Measurements from ENCODE around the gene CDT1.

CDT1 gene

GRCh38 chr16:88850531-88851199, 47.1 kb downstream of the CDT1 start:
- no peaks in the 10 kb centered on the region for H3K36me3 Mint-ChIP-seq (ENCODE audit: low read depth)
- no peaks in the 10 kb centered on the region for H3K27me3 Mint-ChIP-seq
- H3K4me3 Mint-ChIP-seq = no peak overlapping the region
- H3K27ac Mint-ChIP-seq = no peak overlapping the region
- DNase-seq (no peak), ATAC-seq (no peak)
- peaks cover 12% of the 10 kb centered on the region for H3K4me1 Mint-ChIP-seq
- H3K9me3 Mint-ChIP-seq = no peaks in the 10 kb centered on the region

GRCh38 chr16:88851616-88852015, 48.0 kb downstream of the CDT1 start:
- H3K9me3 Mint-ChIP-seq = no peaks in the 10 kb centered on the region
- H3K27ac Mint-ChIP-seq = no peak overlapping the region
- H3K4me1 Mint-ChIP-seq = peaks cover 16% of the 10 kb centered on the region
- H3K36me3 Mint-ChIP-seq (ENCODE audit: low read depth) = no peaks in the 10 kb centered on the region
- no peak for ATAC-seq
- no peaks in the 10 kb centered on the region for H3K27me3 Mint-ChIP-seq
- DNase-seq = no peak
- H3K4me3 Mint-ChIP-seq = no peak overlapping the region

- H3K9me3 Mint-ChIP-seq = no peaks in the 10 kb centered on the region
- ATAC-seq (no peak), DNase-seq (no peak)
- peaks cover 2% of the 10 kb centered on the region for H3K36me3 Mint-ChIP-seq (ENCODE audit: low read depth)
- H3K27ac Mint-ChIP-seq = no peak overlapping the region
- no peaks in the 10 kb centered on the region for H3K27me3 Mint-ChIP-seq
- no peak overlapping the region for H3K4me3 Mint-ChIP-seq
- peaks cover 27% of the 10 kb centered on the region for H3K4me1 Mint-ChIP-seq
These were observed 49.8 kb downstream of the CDT1 start for GRCh38 chr16:88853325-88853941.

GRCh38 chr16:88854306-88855111, 50.9 kb downstream of the CDT1 start:
- peak; percentile 34 for DNase-seq
- Mint-ChIP-seq H3K9me3 (no peaks in the 10 kb centered on the region), H3K27me3 (no peaks in the 10 kb centered on the region), H3K27ac (no peak overlapping the region), H3K4me1 (peaks cover 29% of the 10 kb centered on the region), H3K36me3 (ENCODE audit: low read depth) (peaks cover 2% of the 10 kb centered on the region), H3K4me3 (peak overlapping the region; percentile 75)
- ATAC-seq = peak; percentile 5

- peaks cover 2% of the 10 kb centered on the region for H3K36me3 Mint-ChIP-seq (ENCODE audit: low read depth)
- no peak for ATAC-seq
- H3K9me3 Mint-ChIP-seq = no peaks in the 10 kb centered on the region
- DNase-seq = no peak
- peak overlapping the region; percentile 64 for H3K27ac Mint-ChIP-seq
- peak overlapping the region; percentile 75 for H3K4me3 Mint-ChIP-seq
- H3K4me1 Mint-ChIP-seq = peaks cover 29% of the 10 kb centered on the region
- no peaks in the 10 kb centered on the region for H3K27me3 Mint-ChIP-seq
These were observed 51.6 kb downstream of the CDT1 start for GRCh38 chr16:88855176-88855575.

GRCh38 chr16:88855736-88856121, 52.1 kb downstream of the CDT1 start:
- no peak for DNase-seq
- Mint-ChIP-seq H3K4me1 (peaks cover 29% of the 10 kb centered on the region), H3K27me3 (no peaks in the 10 kb centered on the region), H3K27ac (no peak overlapping the region), H3K36me3 (ENCODE audit: low read depth) (peaks cover 2% of the 10 kb centered on the region), H3K4me3 (peak overlapping the region; percentile 75), H3K9me3 (no peaks in the 10 kb centered on the region)
- no peak for ATAC-seq

GRCh38 chr16:88856122-88856827, 52.7 kb downstream of the CDT1 start:
- Mint-ChIP-seq H3K36me3 (ENCODE audit: low read depth) (peaks cover 6% of the 10 kb centered on the region), H3K4me1 (peaks cover 29% of the 10 kb centered on the region), H3K27ac (no peak overlapping the region), H3K27me3 (no peaks in the 10 kb centered on the region), H3K4me3 (peak overlapping the region; percentile 99), H3K9me3 (no peaks in the 10 kb centered on the region)
- ATAC-seq (peak; percentile 44), DNase-seq (peak; percentile 34)

GRCh38 chr16:88856828-88857727, 53.5 kb downstream of the CDT1 start, which contains the start of the genes GALNS and TRAPPC2L:
GALNS (minus strand) TSS chr16:88856947; CDS start chr16:88856877, 70 bp downstream.
TRAPPC2L (plus strand) TSS chr16:88857127; CDS start chr16:88857151, 24 bp downstream.
- H3K27me3 Mint-ChIP-seq = no peaks in the 10 kb centered on the region
- peak within 1 kb of the TSS; percentile 88 for H3K27ac Mint-ChIP-seq
- ATAC-seq = peak; percentile 69
- H3K4me3 Mint-ChIP-seq = peak within 1 kb of the TSS; percentile 99
- H3K4me1 Mint-ChIP-seq = peaks cover 29% of the 10 kb centered on the region
- H3K36me3 Mint-ChIP-seq (ENCODE audit: low read depth) = peaks cover 6% of the 10 kb centered on the region
- DNase-seq = peak; percentile 100
- no peaks in the 10 kb centered on the region for H3K9me3 Mint-ChIP-seq

GRCh38 chr16:88857728-88858339, 54.2 kb downstream of the CDT1 start:
- peaks cover 6% of the 10 kb centered on the region for H3K36me3 Mint-ChIP-seq (ENCODE audit: low read depth)
- peaks cover 29% of the 10 kb centered on the region for H3K4me1 Mint-ChIP-seq
- H3K4me3 Mint-ChIP-seq = peak overlapping the region; percentile 99
- H3K9me3 Mint-ChIP-seq = no peaks in the 10 kb centered on the region
- peak overlapping the region; percentile 88 for H3K27ac Mint-ChIP-seq
- no peaks in the 10 kb centered on the region for H3K27me3 Mint-ChIP-seq
- DNase-seq (peak; percentile 78), ATAC-seq (peak; percentile 64)

Data from activated naive CD8-positive, alpha-beta T cell treated with anti-CD3 and anti-CD28 coated beads, Interleukin-2, amount 50 U/mL, for 24 hours (primary cell).